Measurements from ENCODE around the gene ETV4.

DNA sequence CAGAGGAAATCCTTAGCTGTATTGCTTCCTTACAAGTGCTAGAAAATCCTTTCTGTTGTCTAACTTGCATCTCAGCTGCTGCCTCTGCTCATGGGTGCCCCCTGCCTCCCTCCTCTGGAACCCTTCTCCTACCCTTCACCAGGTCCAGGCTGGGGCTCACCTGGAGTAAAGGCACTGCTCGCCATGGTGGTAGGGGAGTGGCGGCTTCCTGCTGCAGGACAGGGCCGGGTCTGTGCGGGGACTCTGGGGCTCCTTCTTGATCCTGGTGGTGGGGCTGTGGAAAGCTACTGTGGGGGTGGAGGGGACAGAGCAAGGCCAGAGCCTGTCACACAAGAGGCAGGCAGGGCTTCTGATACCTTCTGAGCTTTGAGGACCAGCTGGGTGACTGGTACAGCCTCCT is 12.4 kb downstream of the ETV4 start:
- TF ChIP-seq, protein P1, sequence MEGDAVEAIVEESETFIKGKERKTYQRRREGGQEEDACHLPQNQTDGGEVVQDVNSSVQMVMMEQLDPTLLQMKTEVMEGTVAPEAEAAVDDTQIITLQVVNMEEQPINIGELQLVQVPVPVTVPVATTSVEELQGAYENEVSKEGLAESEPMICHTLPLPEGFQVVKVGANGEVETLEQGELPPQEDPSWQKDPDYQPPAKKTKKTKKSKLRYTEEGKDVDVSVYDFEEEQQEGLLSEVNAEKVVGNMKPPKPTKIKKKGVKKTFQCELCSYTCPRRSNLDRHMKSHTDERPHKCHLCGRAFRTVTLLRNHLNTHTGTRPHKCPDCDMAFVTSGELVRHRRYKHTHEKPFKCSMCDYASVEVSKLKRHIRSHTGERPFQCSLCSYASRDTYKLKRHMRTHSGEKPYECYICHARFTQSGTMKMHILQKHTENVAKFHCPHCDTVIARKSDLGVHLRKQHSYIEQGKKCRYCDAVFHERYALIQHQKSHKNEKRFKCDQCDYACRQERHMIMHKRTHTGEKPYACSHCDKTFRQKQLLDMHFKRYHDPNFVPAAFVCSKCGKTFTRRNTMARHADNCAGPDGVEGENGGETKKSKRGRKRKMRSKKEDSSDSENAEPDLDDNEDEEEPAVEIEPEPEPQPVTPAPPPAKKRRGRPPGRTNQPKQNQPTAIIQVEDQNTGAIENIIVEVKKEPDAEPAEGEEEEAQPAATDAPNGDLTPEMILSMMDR (IDR thresholded peaks at IDR 0.05) = no peak
- TF ChIP-seq POLR2A (IDR thresholded peaks at IDR 0.05) = no peak

Measured in thyroid gland (tissue), 4 donors.